HG03066 (cell line): ENCODE measurements around the gene KRTAP10-8.
"Not testable (repeated sequence)": the region's sequence is repeated elsewhere in the genome, so short reads cannot be mapped to it uniquely, and the experiment has no call there.

Experiments used
- ATAC-seq: cut with Tn5 transposase; IDR thresholded peaks from one replicate; pipeline ENCODE4 v1.9.1; 2021; ENCODE audit warnings: low read depth; ENCODE audit not compliant: unreplicated experiment

KRTAP10-8 gene

DNA sequence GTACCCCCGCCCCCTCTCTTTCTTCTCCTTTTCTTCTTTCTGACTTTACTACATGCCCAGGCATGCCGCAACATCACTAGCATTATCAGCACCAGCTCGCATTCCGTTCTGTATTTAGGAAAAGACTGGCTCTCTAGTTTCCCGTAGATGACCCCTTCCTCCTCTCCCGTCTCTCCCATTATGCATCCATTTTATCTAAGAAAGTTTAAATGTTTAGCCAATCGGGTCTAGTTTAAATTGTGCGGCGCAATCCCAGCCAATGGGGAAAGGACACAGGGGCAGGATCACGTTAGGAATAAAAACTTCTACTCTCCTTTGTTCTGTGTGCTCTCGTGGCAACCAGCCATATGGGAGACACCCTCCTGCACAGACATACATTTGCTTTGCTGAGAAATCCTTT is 13.8 kb upstream of the KRTAP10-8 start:
- ATAC-seq = no peak

DNA sequence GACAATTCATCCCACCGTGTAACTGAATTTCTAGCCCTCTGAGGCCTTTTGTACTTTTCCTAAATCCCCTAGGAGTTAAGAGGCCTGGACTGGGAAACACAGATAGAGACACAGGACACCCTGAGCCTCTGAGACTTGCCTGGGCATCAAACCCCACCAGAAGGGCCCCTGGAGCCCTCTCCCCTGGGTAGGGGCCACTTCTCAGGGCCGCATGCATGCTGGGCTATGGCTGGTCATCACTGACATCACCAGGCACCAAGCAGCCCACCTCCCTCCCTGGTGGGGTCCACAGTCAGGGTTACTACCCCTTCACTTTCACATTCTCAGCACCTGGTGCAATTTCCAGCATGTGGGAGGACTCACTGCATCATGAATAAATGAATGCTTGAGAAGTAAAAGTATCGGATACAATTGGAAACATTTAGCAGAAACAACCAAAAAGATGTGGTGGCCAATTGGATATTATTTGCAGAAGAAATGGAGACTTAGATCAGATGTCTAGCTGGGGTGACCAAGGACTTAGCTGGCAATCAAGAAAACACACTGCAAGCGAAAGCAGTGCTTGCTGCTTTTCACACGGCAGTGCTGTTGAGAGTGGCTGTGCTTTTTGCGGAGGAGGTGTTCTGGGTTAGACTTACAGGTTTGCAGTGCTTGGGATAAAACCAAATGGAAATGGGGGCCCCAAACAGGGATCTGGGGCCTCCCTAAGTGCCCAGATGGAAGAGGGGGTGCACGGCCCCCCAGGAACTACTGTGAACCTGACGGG is 12.4 kb upstream of the KRTAP10-8 start:
- ATAC-seq = no peak

DNA sequence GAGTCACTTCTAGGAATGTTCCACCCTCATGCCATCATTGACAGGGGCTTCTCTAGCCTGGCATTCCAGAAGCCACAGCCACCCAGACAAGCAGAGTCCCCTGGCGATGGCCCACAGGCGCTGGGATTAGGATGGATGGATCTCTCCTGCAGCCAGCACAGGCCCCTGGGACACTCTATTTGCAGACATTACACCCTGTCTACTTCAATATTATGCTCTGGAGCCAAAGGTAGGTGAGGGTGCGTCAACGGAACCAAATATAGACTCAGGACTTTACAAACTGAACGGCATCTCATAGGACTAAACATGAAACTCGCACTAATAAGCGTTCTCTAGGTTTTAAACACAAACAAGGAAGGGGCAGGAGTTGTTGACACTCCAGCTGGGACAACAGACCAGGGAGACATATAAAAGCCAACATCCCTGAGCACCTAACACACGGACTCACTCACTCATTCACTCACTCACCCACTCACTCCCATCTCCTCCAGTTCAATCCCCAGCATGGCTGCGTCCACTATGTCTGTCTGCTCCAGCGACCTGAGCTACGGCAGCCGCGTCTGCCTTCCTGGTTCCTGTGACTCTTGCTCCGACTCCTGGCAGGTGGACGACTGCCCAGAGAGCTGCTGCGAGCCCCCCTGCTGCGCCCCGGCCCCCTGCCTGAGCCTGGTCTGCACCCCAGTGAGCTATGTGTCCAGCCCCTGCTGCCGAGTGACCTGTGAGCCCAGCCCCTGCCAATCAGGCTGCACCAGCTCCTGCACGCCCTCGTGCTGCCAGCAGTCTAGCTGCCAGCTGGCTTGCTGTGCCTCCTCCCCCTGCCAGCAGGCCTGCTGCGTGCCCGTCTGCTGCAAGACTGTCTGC is 11.5 kb upstream of the KRTAP10-8 start, which contains the start of gene KRTAP10-7:
Gene KRTAP10-7 (plus strand): TSS at position 480 of the 861 bp plus-strand sequence. CDS start 25 bp downstream, at position 505.
- ATAC-seq = not testable (repeated sequence)

DNA sequence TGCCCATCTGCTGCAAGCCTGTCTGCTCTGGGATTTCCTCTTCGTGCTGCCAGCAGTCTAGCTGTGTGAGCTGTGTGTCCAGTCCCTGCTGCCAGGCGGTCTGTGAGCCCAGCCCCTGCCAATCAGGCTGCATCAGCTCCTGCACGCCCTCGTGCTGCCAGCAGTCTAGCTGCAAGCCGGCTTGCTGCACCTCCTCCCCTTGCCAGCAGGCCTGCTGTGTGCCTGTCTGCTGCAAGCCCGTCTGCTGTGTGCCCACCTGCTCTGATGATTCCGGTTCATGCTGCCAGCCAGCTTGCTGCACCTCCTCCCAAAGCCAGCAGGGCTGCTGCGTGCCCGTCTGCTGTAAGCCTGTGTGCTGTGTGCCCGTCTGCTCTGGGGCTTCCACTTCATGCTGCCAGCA is 10.8 kb upstream of the KRTAP10-8 start:
- ATAC-seq = not testable (repeated sequence)

DNA sequence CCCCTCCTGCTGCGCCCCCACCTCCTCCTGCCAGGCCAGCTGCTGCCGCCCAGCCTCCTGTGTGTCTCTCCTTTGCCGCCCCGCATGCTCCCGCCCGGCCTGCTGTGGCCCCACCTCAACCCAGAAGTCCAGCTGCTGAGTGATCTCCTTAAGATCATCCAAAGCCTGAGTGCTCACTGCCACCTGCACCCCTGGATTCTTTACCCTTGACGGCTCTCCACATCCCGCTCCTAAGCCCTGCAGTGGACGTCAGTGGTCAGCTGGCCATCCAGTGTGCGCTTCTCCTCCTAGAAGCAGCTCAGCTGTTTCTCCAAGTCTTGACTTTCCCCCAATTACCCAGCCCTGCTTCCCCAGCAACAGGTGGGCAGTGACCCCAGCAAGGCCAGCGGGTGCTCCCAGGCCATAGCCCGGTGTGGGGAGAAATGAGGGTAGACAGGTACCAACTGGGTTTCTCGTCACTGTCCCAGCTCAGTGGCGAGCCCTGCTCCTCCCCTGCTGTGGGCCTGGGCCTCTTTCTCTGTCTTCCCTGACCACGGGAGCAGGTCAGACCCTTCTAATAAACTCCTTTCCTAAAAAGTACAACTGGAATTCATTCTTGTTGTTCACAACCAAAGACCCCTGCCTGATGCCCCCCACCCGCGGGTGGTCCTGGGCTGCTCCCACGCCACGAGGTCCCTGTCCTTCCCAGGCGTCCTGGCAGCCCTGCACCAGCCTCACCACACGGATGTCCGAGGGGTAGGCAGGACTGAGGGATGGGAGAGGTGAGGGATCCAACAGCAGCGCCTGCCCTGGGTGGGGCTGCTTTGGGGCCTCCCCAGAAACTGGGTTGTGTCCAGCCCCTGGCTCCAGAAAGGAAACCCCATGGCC is 10.1 kb upstream of the KRTAP10-8 start:
- ATAC-seq = no peak

DNA sequence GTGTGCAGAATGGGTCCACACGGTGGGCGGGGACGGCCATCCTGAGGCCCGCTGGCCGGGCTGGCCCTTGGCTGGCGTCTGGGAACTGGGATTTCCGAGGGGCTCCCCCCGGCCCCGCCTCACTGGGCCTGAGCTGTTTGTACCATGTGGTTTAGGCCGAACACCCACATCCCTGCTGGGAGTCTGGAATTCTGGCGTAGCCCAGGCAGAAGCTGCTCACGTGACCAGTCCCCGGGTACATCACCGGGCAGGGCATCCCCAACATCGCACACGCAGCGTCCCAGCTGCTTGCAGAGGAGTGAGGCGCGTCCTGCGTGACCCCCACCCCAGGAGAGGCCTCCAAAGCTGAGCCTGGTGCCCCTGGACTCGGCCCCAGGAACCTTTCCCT is 9.4 kb upstream of the KRTAP10-8 start:
- no peak for ATAC-seq

DNA sequence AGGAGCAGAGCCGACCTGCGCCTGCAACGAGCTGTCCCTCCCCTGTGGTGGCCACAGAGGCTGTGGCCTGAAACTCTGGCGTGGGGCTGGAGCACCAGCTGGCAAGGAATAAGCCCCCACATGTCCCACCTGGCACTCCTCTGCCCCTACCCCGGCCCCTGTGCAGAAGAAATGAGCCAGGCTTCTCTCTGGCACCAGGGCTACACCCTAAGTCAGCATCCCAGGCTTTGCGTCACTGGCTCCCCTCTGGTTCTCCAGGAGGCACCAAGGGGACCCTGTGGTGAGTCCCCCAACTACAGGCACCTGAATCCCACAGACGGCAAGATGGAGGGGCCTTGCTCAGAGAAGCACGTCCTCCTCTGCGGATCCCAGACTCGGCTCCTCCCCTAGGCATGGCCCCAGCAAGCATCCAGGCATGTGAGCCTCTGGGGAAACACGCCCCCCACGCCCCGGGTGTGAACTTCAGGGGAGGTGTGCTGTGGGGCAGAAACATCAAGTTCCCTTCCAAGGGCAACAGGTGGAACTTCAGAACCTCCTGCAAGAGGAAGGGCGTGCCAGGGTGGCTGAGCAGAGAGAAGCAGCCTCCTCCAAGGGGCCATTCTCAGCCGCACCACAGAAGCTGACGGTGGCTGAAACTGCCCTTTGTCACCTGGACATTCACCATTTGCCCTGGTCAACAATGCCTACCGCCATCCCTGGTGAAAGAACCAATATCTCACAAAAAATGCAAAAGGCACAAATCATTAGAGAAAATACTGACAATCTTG is 8.6 kb upstream of the KRTAP10-8 start:
- ATAC-seq = no peak

DNA sequence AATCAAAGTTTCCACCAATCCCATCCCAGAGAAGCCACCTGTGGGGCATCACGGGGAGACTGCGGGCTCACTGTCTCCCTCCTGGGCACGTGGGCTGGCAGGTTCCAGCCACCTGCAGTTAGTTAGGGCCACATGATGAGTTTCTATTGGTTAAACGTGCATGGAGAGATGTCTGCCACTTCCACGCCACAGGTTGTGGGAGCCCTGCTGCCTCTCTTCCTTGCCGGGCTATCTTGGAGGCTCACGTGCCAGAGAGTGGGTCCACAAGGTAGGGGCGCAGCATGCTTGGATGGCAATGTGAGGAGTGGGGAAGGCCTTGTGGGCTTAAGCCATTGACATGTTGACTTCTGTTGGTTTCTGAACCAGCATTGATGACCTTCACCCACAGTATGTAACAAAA is 8.0 kb upstream of the KRTAP10-8 start:
- ATAC-seq = no peak

DNA sequence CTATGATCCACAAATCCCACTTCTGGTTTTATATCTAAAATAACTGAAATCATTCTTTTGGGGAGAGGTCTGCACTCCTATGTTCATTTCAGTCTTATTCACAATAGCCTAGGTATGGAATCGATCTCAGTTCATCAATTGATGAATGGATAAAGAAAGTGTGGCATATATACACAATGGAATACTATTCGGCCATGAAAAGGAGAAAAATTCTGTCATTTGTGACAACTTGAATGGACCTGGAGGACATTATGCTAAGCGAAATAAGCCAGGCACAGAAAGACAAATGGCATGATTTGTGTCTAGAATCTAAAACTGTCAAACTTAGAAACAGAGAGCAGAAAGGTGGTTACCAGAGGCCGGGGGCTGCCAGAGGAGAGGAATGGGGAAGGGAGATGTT is 5.4 kb upstream of the KRTAP10-8 start:
- no peak for ATAC-seq

DNA sequence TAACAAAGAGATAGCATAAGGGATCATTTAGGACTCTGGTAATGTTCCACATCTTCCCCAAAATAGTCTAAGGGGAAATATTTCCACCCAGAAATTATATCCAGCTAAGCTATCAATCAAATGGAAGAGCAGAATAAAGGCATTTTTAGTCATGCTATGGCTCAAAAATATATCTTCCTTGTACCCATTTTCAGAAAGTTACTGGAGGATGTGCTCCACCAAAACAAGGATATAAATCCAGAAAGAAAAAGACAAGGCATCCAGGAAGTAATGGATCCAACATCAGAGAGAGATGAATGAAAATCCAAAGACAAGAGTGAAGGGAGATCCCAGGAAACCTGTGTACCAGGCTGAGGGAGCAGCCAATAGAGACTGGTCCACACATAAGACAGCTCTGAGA is 2.7 kb upstream of the KRTAP10-8 start:
- no peak for ATAC-seq

DNA sequence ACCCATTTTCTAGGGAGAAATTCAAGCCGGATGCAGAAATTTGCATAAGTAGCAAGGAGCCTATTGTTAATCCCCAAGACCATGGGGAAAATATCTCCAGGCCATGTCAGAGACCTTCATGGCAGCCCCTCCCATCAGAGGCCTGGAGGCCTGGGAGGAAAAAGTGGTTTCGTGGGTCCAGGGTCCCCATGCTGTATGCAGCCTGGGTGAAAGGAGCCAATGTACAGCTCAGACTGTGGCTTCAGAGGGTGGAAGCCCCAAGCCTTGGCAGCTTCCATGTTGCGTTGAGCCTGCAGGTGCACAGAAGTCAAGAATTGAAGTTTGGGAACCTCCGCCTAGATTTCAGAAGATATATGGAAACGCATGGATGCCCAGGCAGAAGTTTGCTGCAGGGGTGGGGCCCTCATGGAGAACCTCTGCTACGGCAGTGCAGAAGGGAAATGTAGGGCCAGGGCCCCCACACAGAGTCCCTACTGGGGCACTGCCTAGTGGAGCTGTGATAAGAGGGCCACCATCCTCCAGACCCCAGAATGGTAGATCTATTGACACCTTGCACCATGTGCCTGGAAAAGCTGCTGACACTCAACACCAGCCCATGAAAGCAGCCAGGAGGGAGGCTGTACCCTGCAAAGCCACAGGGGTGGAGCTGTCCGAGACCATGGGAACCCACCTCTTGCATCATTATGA is 1.6 kb upstream of the KRTAP10-8 start:
- ATAC-seq = not testable (repeated sequence)

DNA sequence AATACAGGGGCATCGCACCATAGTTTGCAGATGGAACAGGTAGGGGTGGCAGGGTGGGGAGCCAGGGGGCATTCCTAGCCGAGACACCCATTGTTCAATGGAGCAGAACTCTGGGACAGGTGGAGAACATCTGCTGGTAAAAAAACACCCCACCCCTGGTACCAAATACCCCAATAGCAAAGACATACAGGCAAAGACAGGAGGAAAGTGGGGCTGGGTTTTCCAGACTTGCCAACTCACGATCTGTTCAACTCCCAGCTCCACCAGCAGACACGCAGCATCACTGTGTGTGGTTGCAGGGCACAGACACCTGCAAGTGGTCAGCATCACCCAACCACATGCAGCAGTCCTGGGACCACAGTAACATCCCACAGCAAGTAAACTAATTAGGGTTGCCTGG is 328 bp upstream of the KRTAP10-8 start:
- ATAC-seq = no peak

DNA sequence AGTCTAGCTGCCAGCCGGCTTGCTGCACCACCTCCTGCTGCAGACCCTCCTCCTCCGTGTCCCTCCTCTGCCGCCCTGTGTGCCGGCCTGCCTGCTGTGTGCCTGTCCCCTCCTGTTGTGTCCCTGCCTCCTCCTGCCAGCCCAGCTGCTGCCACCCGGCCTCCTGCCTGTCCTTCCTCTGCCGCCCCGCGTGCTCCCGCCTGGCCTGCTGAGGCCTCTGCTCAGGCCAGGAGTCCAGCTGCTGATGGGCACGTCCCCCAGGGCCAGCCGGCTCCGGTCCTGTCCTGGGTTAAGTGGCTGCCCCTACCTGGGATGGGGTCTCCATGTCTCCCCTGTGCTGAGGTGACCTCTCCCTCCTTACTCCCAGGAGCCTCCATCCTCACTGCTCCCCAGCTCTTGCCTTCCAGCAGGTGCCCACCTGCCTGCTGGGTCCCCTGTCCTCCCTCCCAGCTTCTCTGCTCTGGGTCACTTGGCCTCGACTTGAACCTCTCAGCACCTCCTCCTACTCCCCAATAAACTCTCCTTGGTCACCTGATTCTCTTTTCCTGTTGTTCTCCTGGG is 870 bp downstream of the KRTAP10-8 start:
- no peak for ATAC-seq

DNA sequence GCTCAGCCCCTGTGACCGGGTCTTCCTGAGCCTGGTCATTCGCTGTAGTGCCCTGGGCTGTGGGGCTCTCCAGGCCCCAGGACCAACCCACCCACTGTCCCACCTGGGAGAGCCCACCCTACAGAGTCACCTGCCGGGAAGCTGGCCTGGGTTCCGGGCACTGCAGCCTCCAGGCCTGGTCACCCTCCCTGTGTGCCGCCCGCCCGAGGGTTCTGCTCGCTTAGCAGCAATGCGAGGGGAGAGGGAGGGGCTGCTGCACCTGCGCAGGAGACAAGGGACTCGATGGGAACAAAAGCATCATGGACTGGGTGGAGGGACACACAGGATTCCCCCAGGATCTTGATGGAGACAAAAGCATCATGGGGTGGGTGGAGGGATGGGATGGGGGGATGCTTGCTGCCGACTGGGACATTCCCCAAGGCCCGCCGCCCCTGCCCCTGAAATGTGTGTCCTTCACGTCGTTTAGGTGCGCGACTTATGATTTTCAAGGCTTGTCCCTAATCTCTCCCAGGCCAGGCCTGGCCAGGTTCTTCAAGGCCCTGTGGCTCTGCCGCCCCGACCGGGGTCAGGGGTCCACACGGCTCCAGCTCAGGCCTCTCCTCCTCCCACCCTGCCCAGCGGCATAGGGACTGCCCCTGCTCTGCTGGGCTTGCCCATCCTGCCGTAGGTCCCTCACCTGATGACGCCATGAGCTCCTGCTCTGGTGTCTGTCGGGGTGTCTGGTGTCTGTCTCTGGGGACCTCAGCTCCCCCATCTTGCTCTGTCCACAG is 1.7 kb downstream of the KRTAP10-8 start:
- ATAC-seq = no peak

DNA sequence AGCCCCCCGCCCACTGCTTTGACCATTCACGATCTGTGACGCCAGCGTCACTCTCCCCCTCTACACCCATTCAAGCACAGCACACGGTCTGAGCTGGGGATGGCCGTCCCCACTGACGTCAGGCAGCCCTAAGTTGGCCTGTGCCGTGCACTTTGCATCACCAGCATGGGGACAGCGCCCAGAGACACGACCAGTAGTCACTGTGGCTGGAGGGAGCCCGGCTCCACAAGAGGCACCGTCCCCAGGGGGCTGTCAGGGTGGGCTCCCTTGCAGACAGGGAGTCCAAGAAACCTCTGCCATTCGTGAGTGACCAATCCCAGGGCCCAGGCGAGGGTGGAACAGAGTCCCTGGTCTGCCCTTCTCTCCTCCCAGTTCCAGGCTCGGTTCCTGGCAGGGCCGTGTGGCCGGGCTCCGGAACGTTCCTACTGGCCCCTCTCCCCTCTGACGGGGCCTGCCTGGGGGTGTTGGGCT is 2.3 kb downstream of the KRTAP10-8 start:
- no peak for ATAC-seq

DNA sequence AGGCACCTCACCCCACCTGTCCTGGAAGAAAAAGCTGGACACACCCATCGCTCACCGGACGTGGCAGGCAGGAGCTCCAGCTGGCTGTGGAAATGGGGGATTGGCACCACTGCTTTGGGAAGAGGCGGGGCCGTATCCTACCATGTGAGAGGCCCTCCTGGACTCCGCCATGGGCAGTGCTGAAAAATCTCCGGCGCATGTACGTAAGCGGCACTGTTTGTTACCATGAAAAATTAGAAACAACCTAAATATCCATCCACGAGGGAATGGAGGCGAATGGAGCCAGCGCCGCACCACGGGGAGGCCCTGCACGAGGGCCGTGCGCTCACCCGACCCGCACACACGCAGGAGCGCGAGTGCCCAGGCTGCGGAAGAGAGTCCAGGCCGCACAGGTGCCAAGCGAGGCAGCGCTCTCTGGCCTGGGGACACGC is 3.1 kb downstream of the KRTAP10-8 start:
- no peak for ATAC-seq

DNA sequence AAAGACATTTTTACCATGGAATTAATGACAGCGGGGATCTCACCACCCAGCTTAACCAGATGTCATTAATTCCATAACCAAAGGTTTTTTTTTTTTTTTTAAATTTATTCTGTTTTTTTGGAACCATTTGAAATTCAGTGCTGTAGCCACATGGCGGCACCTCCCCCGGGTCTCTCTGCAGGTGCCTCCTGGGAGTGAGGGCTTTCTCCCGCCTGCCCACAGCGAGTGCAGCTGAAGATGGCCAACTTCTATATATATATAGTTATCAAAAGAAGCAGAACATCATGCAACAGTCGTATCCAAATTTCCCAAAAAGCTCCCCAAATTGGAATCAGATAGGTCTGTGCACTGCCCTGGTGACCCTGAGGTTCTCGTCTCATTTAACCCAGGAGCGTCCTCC is 3.6 kb downstream of the KRTAP10-8 start:
- no peak for ATAC-seq

DNA sequence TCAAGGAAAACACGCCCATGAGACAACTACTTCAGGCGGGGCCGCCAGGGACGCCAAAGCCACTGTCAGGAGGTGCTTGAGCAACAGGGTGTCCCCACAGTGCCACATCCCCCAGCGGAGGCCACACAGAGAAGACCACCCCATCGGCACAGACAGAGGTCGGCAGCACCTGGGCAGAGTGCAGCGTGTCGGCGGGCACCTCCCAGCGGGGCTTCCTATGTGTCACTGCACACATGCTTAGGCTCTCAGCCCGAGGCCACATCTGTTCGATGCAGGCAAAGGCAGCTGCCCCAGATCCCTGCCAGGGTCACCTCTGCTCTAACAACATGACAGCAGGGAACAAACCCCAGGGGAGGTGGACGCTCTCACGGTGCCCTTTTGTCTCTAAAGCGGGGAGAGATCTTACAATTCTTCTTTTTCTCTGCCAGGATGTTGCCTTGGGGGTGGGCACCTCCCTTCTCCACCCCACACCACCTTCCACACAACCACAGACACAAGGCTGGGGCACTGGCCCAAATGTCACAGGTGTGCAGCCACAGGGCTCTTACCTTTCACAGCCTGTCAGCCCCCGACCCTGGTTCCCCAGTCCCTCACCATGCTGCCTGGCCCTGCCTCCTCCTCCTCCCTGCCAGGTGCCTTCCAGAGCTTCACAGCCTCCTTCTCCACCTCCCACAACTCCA is 4.2 kb downstream of the KRTAP10-8 start:
- ATAC-seq = no peak
